HCT116 (cell line): Measurements from ENCODE around the gene RPTOR. TPM values are rescaled to one million over a fixed set of nuclear protein-coding genes. Genes with fewer than 3 reads are reported as not detected.

ENCODE experiments used
- ATAC-seq: fragments of 200-7000 bp; cut with Tn5 transposase; 2 replicates; pipeline ENCODE4 v1.9.1; 2020; ENCODE audit warnings: mild to moderate bottlenecking, moderate library complexity
- BruUV-seq: library from RNA; stranded (reverse); fragments of 400-500 nt; replicated peaks from 2 replicates; lab custom pipeline; 2021; lab: Mats Ljungman, UMichigan
- CTCF ChIA-PET: fragments of 300-600 bp; sonication (Branson Sonifier 250); formaldehyde crosslinking; loops from one replicate; lab custom pipeline; 2021; ENCODE audit warnings: antibody characterized with exemption; lab: Charles Lee
- POLR2A ChIA-PET: fragments of 300-600, 350-600 bp; sonication (Branson Sonifier 250); formaldehyde crosslinking; loops from one replicate; lab custom pipeline; 2021; ENCODE audit warnings: antibody characterized with exemption; lab: Charles Lee
- RAD21 ChIA-PET, 2 experiments: fragments of 300-600 bp; sonication (Branson Sonifier 250); formaldehyde crosslinking; loops; one replicate each; lab custom pipeline; 2023; ENCODE audit warnings: low total read pairs in 2 of 2; ENCODE audit not compliant: uncharacterized antibody in 2 of 2, unreplicated experiment in 2 of 2, low non-redundant PET in 1 of 2; lab: Charles Lee
- DNase-seq: peaks from one replicate; pipeline ENCODE4 v3.0.0-alpha.2; 2010; ENCODE audit warnings: low read depth, low spot score
- H2AFZ ChIP-seq: fragments of 200-600 bp; shearing (Covaris generic), sonication (generic); 2 replicates; pipeline ENCODE4 v1.6.1; 2017; ENCODE audit warnings: low read depth, mixed run types, mixed read lengths, antibody characterized with exemption, low read length; ENCODE audit not compliant: poor library complexity, severe bottlenecking
- H3K27ac ChIP-seq: 2 replicates; pipeline ENCODE4 v1.5.1; 2012; ENCODE audit warnings: low read depth, low read length
- H3K27me3 ChIP-seq: fragments of 200-600 bp; sonication (generic); 2 replicates; pipeline ENCODE4 v1.6.1; 2016; ENCODE audit warnings: mixed run types, low read length, mixed read lengths; ENCODE audit not compliant: insufficient read depth
- H3K36me3 ChIP-seq, 2 experiments: fragments of 200-500 bp in 1 of 2; fragments of 200-600 bp in 1 of 2; sonication (Bioruptor generic) in 1 of 2; sonication (generic) in 1 of 2; 2 replicates each; pipeline versions ENCODE4 v1.5.1 to v1.6.1; 2014 to 2016; ENCODE audit warnings: low read length in 2 of 2, inconsistent platforms in 1 of 2, mixed read lengths in 1 of 2, mixed run types in 1 of 2; ENCODE audit not compliant: insufficient read depth in 2 of 2, control insufficient read depth in 1 of 2
- H3K4me1 ChIP-seq, 2 experiments: fragments of 200-600 bp in 1 of 2; sonication (generic) in 1 of 2; 2 replicates each; pipeline versions ENCODE4 v1.5.1 to v1.6.1; 2012 to 2017; ENCODE audit warnings: low read length in 2 of 2, inconsistent platforms in 1 of 2, mild to moderate bottlenecking in 1 of 2, mixed read lengths in 1 of 2, mixed run types in 1 of 2, moderate library complexity in 1 of 2; ENCODE audit not compliant: insufficient read depth in 2 of 2, control insufficient read depth in 1 of 2
- H3K4me2 ChIP-seq: fragments of 200-600 bp; sonication (generic); 2 replicates; pipeline ENCODE4 v1.6.1; 2017; ENCODE audit warnings: mixed run types, low read length, mixed read lengths
- H3K4me3 ChIP-seq, 2 experiments: fragments of 200-600 bp in 1 of 2; sonication (generic) in 1 of 2; replicated peaks in 1 of 2; 2 replicates each; pipeline ENCODE4 v1.5.1; 2011 to 2016; ENCODE audit warnings: low read length in 2 of 2, control low read depth in 1 of 2, low read depth in 1 of 2, mild to moderate bottlenecking in 1 of 2, mixed read lengths in 1 of 2, mixed run types in 1 of 2
- H3K79me2 ChIP-seq: fragments of 200-600 bp; sonication (generic); 2 replicates; pipeline ENCODE4 v1.6.1; 2017; ENCODE audit warnings: mild to moderate bottlenecking, mixed run types, low read length, moderate library complexity, mixed read lengths; ENCODE audit not compliant: insufficient read depth
- H3K9ac ChIP-seq: fragments of 200-600 bp; sonication (generic); 2 replicates; pipeline ENCODE4 v1.6.1; 2016; ENCODE audit warnings: low read length, mixed read lengths
- H3K9me2 ChIP-seq: fragments of 200-600 bp; sonication (generic), shearing (Covaris generic); 2 replicates; pipeline ENCODE4 v1.6.1; 2017; ENCODE audit warnings: mixed run types, mild to moderate bottlenecking, moderate library complexity; ENCODE audit not compliant: insufficient read depth
- H3K9me3 ChIP-seq, 2 experiments: fragments of 200-500 bp in 1 of 2; fragments of 200-600 bp in 1 of 2; sonication (Bioruptor generic) in 1 of 2; sonication (generic) in 1 of 2; 2 replicates each; pipeline ENCODE4 v1.6.1; 2014 to 2017; ENCODE audit warnings: low read length in 2 of 2, mixed read lengths in 2 of 2, inconsistent platforms in 1 of 2, low read depth in 1 of 2, mild to moderate bottlenecking in 1 of 2, mixed run types in 1 of 2, moderate library complexity in 1 of 2; ENCODE audit not compliant: control insufficient read depth in 1 of 2, insufficient read depth in 1 of 2
- H4K20me1 ChIP-seq: fragments of 200-600 bp; sonication (generic), shearing (Covaris generic); 2 replicates; pipeline ENCODE4 v1.6.1; 2017; ENCODE audit warnings: mixed run types, mild to moderate bottlenecking, moderate library complexity; ENCODE audit not compliant: insufficient read depth
- CEBPB ChIP-seq: IDR thresholded peaks from 2 replicates; pipeline ENCODE4 v1.6.1; 2012; ENCODE audit warnings: low read depth
- EGR1 ChIP-seq: IDR thresholded peaks from 2 replicates; pipeline ENCODE4 v1.6.1; 2012; ENCODE audit warnings: low read depth
- EZH2 ChIP-seq: fragments of 200-600 bp; sonication (generic); IDR thresholded peaks from 2 replicates; pipeline ENCODE4 v1.6.1; 2017; ENCODE audit warnings: antibody characterized with exemption, mixed run types
- FOSL1 ChIP-seq: IDR thresholded peaks from 2 replicates; pipeline ENCODE4 v1.6.1; 2012; ENCODE audit warnings: low read depth
- JUND ChIP-seq: IDR thresholded peaks from 2 replicates; pipeline ENCODE4 v1.6.1; 2012
- POLR2A ChIP-seq: IDR thresholded peaks from 2 replicates; pipeline ENCODE4 v1.7.0; 2011; ENCODE audit warnings: borderline replicate concordance; ENCODE audit not compliant: insufficient read depth, insufficient read length; ENCODE audit errors: extremely low read depth
- RAD21 ChIP-seq: IDR thresholded peaks from 2 replicates; pipeline ENCODE4 v1.6.1; 2012; ENCODE audit warnings: low read depth, mild to moderate bottlenecking
- SIN3A ChIP-seq: IDR thresholded peaks from 2 replicates; pipeline ENCODE4 v1.6.1; 2012; ENCODE audit warnings: low read depth
- SP1 ChIP-seq: IDR thresholded peaks from 2 replicates; pipeline ENCODE4 v1.6.1; 2012; ENCODE audit warnings: low read depth
- SRF ChIP-seq: IDR thresholded peaks from 2 replicates; pipeline ENCODE4 v1.6.1; 2012; ENCODE audit warnings: low read depth
- TCF7L2 ChIP-seq: IDR thresholded peaks from 2 replicates; pipeline ENCODE4 v1.7.0; 2011; ENCODE audit warnings: borderline replicate concordance, inconsistent platforms; ENCODE audit not compliant: insufficient read depth, insufficient read length; ENCODE audit errors: extremely low read depth
- YY1 ChIP-seq: IDR thresholded peaks from 2 replicates; pipeline ENCODE4 v1.6.1; 2011; ENCODE audit warnings: low read length, low read depth, moderate library complexity, mild to moderate bottlenecking; ENCODE audit not compliant: insufficient replicate concordance; ENCODE audit errors: extremely low read depth
- ZNF274 ChIP-seq: fragments of 200-500 bp; sonication (Bioruptor generic); IDR thresholded peaks from 2 replicates; pipeline ENCODE4 v1.6.1; 2014; ENCODE audit warnings: mild to moderate bottlenecking, low read depth, low read length, inconsistent platforms
- intact Hi-C: fragments of 100-400 bp; cut with micrococcal nuclease; formaldehyde crosslinking; loops from 2 replicates; pipeline ENCODE4 v1.10.0; 2022
- total RNA-seq: library from RNA; stranded (reverse); gene quantifications from one replicate; pipeline ENCODE4 v1.2.1, GENCODE V29; 2021; ENCODE audit not compliant: unreplicated experiment
- TF ChIP-seq, protein P1 (sequence below): IDR thresholded peaks from 2 replicates; pipeline ENCODE4 v1.6.1; 2011; ENCODE audit warnings: mild to moderate bottlenecking, low read length, moderate library complexity; ENCODE audit not compliant: insufficient replicate concordance; ENCODE audit errors: extremely low read depth
- TF ChIP-seq, protein P2 (sequence below): IDR thresholded peaks from 2 replicates; pipeline ENCODE4 v1.6.1; 2012; ENCODE audit warnings: low read depth
- TF ChIP-seq, protein P3 (sequence below): IDR thresholded peaks from 2 replicates; pipeline ENCODE4 v1.6.1; 2012
- TF ChIP-seq, protein P4 (sequence below), 3 experiments: fragments of 200-600 bp in 1 of 3; sonication (generic) in 1 of 3; IDR thresholded peaks in 2 of 3; conservative IDR thresholded peaks in 1 of 3; 2 replicates each; pipeline ENCODE4 v1.5.1; 2012 to 2017; ENCODE audit warnings: low read depth in 2 of 3, low read length in 2 of 3, antibody characterized with exemption in 1 of 3, borderline replicate concordance in 1 of 3, control low read depth in 1 of 3, mild to moderate bottlenecking in 1 of 3, mixed read lengths in 1 of 3, mixed run types in 1 of 3, moderate library complexity in 1 of 3; ENCODE audit not compliant: insufficient read depth in 1 of 3

RPTOR gene
- total RNA-seq, 1 experiment from 2014 or later: 69.5 TPM

DNA sequence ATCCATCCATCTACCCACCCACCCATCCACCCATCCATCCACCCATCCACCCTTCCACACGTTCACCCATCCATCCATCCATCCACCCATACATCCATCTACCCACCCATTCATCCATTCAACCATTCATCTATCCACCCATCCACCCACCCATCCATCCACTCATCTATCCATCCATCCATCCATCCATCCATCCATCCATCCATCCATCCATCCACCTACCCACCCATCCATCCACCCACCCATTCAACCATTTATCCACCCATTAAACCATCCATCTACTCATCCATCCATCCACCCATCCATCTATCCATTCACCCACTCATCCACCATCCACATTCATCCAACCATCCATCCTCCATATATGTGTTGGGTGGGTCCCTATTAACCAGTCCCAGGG, 26.2 kb upstream of the RPTOR start:
- intact Hi-C loops: no loop called here
- CTCF ChIA-PET: no interaction called here

More for the DNA sequence above, 26.2 kb upstream of the RPTOR start:
- ChIA-PET RAD21 (no interaction called here), POLR2A (no interaction called here)
- Histone ChIP-seq H3K4me1 (no peaks in the 10 kb centered on the region), H3K27me3 (no peaks in the 10 kb centered on the region), H3K4me2 (no peak overlapping the region), H3K36me3 (no peaks in the 10 kb centered on the region), H3K9ac (no peak overlapping the region), H3K79me2 (no peaks in the 10 kb centered on the region), H4K20me1 (no peaks in the 10 kb centered on the region), H3K9me3 (peaks cover 0 to 6% of the 10 kb centered on the region in 2 experiments; a peak in 1 of 4 replicates), H2AFZ (no peak overlapping the region), H3K27ac (no peak overlapping the region), H3K9me2 (no peaks in the 10 kb centered on the region), H3K4me3 (no peak overlapping the region)
- DNase-seq: no peak
- TF ChIP-seq POLR2A: no peak
- no peak for TF ChIP-seq ZNF274
- TF ChIP-seq RAD21: no peak
- TF ChIP-seq EZH2: no peak
- no peak for TF ChIP-seq CEBPB
- no peak for TF ChIP-seq SRF
- TF ChIP-seq, protein P1, sequence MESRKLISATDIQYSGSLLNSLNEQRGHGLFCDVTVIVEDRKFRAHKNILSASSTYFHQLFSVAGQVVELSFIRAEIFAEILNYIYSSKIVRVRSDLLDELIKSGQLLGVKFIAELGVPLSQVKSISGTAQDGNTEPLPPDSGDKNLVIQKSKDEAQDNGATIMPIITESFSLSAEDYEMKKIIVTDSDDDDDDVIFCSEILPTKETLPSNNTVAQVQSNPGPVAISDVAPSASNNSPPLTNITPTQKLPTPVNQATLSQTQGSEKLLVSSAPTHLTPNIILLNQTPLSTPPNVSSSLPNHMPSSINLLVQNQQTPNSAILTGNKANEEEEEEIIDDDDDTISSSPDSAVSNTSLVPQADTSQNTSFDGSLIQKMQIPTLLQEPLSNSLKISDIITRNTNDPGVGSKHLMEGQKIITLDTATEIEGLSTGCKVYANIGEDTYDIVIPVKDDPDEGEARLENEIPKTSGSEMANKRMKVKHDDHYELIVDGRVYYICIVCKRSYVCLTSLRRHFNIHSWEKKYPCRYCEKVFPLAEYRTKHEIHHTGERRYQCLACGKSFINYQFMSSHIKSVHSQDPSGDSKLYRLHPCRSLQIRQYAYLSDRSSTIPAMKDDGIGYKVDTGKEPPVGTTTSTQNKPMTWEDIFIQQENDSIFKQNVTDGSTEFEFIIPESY: no peak
- TF ChIP-seq, protein P2, sequence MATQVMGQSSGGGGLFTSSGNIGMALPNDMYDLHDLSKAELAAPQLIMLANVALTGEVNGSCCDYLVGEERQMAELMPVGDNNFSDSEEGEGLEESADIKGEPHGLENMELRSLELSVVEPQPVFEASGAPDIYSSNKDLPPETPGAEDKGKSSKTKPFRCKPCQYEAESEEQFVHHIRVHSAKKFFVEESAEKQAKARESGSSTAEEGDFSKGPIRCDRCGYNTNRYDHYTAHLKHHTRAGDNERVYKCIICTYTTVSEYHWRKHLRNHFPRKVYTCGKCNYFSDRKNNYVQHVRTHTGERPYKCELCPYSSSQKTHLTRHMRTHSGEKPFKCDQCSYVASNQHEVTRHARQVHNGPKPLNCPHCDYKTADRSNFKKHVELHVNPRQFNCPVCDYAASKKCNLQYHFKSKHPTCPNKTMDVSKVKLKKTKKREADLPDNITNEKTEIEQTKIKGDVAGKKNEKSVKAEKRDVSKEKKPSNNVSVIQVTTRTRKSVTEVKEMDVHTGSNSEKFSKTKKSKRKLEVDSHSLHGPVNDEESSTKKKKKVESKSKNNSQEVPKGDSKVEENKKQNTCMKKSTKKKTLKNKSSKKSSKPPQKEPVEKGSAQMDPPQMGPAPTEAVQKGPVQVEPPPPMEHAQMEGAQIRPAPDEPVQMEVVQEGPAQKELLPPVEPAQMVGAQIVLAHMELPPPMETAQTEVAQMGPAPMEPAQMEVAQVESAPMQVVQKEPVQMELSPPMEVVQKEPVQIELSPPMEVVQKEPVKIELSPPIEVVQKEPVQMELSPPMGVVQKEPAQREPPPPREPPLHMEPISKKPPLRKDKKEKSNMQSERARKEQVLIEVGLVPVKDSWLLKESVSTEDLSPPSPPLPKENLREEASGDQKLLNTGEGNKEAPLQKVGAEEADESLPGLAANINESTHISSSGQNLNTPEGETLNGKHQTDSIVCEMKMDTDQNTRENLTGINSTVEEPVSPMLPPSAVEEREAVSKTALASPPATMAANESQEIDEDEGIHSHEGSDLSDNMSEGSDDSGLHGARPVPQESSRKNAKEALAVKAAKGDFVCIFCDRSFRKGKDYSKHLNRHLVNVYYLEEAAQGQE: no peak
- TF ChIP-seq SIN3A: no peak
- no peak for TF ChIP-seq TCF7L2
- no peak for TF ChIP-seq FOSL1
- no peak for TF ChIP-seq EGR1
- TF ChIP-seq, protein P3, sequence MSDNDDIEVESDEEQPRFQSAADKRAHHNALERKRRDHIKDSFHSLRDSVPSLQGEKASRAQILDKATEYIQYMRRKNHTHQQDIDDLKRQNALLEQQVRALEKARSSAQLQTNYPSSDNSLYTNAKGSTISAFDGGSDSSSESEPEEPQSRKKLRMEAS: no peak
- no peak for TF ChIP-seq YY1
- TF ChIP-seq, protein P4, sequence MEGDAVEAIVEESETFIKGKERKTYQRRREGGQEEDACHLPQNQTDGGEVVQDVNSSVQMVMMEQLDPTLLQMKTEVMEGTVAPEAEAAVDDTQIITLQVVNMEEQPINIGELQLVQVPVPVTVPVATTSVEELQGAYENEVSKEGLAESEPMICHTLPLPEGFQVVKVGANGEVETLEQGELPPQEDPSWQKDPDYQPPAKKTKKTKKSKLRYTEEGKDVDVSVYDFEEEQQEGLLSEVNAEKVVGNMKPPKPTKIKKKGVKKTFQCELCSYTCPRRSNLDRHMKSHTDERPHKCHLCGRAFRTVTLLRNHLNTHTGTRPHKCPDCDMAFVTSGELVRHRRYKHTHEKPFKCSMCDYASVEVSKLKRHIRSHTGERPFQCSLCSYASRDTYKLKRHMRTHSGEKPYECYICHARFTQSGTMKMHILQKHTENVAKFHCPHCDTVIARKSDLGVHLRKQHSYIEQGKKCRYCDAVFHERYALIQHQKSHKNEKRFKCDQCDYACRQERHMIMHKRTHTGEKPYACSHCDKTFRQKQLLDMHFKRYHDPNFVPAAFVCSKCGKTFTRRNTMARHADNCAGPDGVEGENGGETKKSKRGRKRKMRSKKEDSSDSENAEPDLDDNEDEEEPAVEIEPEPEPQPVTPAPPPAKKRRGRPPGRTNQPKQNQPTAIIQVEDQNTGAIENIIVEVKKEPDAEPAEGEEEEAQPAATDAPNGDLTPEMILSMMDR (IDR thresholded peaks at IDR 0.05 in 2 of 3, conservative IDR thresholded peaks at IDR 0.05 in 1 of 3; ENCODE audit: borderline replicate concordance in 1 of 3, insufficient read depth in 1 of 3, low read depth in 2 of 3, low read length in 2 of 3): no peak
- no peak for TF ChIP-seq JUND
- TF ChIP-seq SP1: no peak
- no peak for ATAC-seq
- BruUV-seq: no TSS peak
